ENCODE measurements around the gene NCOA1. TPM values are rescaled to one million over a fixed set of nuclear protein-coding genes. Genes with fewer than 3 reads are reported as not detected.
"Not testable (repeated sequence)": the region's sequence is repeated elsewhere in the genome, so short reads cannot be mapped to it uniquely, and the experiment has no call there.

Gene NCOA1
- total RNA-seq, 2 experiments from 2014 or later = 23.6 to 24.7 TPM

DNA sequence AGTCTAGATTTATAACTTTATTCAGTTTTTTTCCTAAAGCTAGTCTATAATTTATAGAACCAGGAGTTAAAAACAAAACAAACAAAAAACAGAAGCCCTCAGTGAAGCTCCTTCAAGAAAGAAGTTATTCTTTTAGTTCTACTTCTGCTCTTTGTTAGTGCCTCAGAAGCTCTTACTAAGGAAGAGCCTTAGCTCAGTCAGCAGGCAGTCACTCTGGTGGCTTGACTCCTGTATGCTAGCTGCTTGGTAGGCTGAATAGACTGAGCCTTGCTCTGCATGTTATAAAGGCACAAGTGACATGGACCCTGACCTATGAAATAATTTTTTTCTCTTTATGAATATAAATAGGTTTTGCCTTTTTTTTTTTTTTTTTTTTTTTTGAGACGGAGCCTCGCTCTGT, 24.8 kb downstream of the NCOA1 start:
- Mint-ChIP-seq H3K4me3 (no peak overlapping the region), H3K27ac (no peak overlapping the region), H3K9me3 (no peaks in the 10 kb centered on the region), H3K4me1 (peaks cover 9% of the 10 kb centered on the region), H3K36me3 (peaks cover 4% of the 10 kb centered on the region), H3K27me3 (no peaks in the 10 kb centered on the region)
- DNase-seq (no peak), ATAC-seq (ENCODE audit: low read depth) (no peak)
- POLR2A ChIA-PET = interaction anchor here (1.4 kb wide), 1 partner anchor 25 kb away, joined by 4 read pairs; the partner anchor contains the start of gene NCOA1

DNA sequence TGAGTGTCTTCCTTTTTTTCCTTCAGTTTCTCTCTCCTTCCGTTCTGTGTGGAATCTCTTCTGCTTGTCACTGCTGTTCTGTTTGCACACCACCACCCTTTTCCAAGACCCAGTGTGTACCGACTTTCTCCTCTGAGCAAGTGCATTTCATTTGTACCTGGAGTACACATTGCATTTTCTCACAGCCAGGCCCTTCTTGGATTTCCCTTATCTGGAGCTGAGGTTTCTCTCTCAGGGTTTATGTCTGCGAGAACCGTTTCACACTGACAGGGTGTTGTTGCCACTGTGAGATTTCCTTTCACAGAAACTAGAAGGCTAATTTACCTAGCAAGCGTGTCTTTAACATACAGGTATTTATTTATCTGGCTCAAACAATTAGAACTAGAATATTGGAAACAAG, 26.2 kb downstream of the NCOA1 start:
- Mint-ChIP-seq H3K27ac (no peak overlapping the region), H3K36me3 (peaks cover 2% of the 10 kb centered on the region)

DNA sequence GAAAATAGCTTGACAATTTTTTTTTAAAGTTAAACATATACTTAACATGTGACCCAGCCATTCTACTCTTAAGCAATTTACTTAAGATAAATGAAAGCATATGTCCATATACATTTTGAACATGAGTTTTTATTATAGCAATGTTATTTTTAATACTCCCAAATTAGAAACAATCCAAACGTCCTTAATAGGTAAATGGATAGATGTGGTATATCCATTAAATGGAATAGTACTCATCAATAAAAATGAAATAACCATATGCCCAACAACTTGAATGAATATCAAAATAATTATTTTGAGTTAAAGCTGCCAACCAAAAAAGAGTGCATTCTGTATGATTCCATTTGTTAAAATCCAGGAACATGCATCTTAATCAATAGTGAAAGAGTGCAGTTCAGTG, 29.1 kb downstream of the NCOA1 start:
- H3K4me3 Mint-ChIP-seq = no peak overlapping the region

More for the DNA sequence above, 26.2 kb downstream of the NCOA1 start:
- no peak for ATAC-seq (ENCODE audit: low read depth)
- Mint-ChIP-seq H3K4me1 (peaks cover 16% of the 10 kb centered on the region), H3K27me3 (no peaks in the 10 kb centered on the region), H3K9me3 (peaks cover under 1% of the 10 kb centered on the region), H3K4me3 (no peak overlapping the region)
- DNase-seq = no peak
- POLR2A ChIA-PET = no interaction called here

GRCh38 chr2:24521162-24521857, 30.3 kb downstream of the NCOA1 start:
- DNase-seq (no peak), ATAC-seq (ENCODE audit: low read depth) (no peak)
- Mint-ChIP-seq H3K27me3 (no peaks in the 10 kb centered on the region), H3K4me1 (peaks cover 16% of the 10 kb centered on the region), H3K9me3 (peaks cover 3% of the 10 kb centered on the region), H3K4me3 (peak overlapping the region; percentile 17), H3K27ac (no peak overlapping the region), H3K36me3 (peaks cover 3% of the 10 kb centered on the region)
- POLR2A ChIA-PET = interaction anchor here (0.5 kb wide), 1 partner anchor 289 kb away, joined by 4 read pairs; no protein-coding TSS in a partner anchor

More for the DNA sequence above, 29.1 kb downstream of the NCOA1 start:
- ATAC-seq (ENCODE audit: low read depth) (no peak), DNase-seq (no peak)
- Mint-ChIP-seq H3K27ac (no peak overlapping the region), H3K27me3 (no peaks in the 10 kb centered on the region), H3K4me1 (peaks cover 16% of the 10 kb centered on the region), H3K36me3 (peaks cover 3% of the 10 kb centered on the region), H3K9me3 (peaks cover 3% of the 10 kb centered on the region)
- POLR2A ChIA-PET = interaction anchor here (0.7 kb wide), 1 partner anchor 238 kb away, joined by 3 read pairs; no protein-coding TSS in a partner anchor

GRCh38 chr2:24521975-24522639, 31.1 kb downstream of the NCOA1 start:
- ATAC-seq (ENCODE audit: low read depth) = no peak
- peaks cover 3% of the 10 kb centered on the region for H3K36me3 Mint-ChIP-seq
- no peaks in the 10 kb centered on the region for H3K27me3 Mint-ChIP-seq
- DNase-seq = no peak
- no peak overlapping the region for H3K27ac Mint-ChIP-seq
- H3K4me1 Mint-ChIP-seq = peaks cover 16% of the 10 kb centered on the region
- H3K9me3 Mint-ChIP-seq = peaks cover 3% of the 10 kb centered on the region
- H3K4me3 Mint-ChIP-seq = no peak overlapping the region
- POLR2A ChIA-PET = no interaction called here

DNA sequence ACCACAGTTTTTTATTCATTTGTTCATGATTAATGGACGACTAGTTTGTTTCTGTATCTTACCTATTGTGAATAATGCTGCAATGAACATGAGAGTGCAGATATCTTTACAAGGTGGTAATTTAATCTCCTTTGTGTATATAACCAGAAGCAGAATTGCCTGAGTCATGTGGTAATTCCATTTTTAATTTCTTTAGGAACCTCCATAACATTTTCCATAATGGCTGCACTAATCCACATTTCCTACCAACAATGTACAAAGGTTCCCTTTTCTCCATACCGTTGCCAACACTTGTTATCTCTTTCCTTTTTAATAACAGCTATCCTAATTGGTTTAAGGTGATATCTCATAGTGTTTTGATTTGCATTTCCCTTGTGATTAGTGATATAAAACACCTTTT, 36.5 kb downstream of the NCOA1 start:
- Mint-ChIP-seq H3K27ac (no peak overlapping the region), H3K4me3 (no peak overlapping the region), H3K36me3 (peaks cover 13% of the 10 kb centered on the region), H3K9me3 (peaks cover 22% of the 10 kb centered on the region), H3K4me1 (no peaks in the 10 kb centered on the region), H3K27me3 (no peaks in the 10 kb centered on the region)
- POLR2A ChIA-PET = interaction anchor here (0.6 kb wide), 1 partner anchor 918 kb away, joined by 3 read pairs; no protein-coding TSS in a partner anchor
- ATAC-seq (ENCODE audit: low read depth) = no peak
- DNase-seq = no peak

DNA sequence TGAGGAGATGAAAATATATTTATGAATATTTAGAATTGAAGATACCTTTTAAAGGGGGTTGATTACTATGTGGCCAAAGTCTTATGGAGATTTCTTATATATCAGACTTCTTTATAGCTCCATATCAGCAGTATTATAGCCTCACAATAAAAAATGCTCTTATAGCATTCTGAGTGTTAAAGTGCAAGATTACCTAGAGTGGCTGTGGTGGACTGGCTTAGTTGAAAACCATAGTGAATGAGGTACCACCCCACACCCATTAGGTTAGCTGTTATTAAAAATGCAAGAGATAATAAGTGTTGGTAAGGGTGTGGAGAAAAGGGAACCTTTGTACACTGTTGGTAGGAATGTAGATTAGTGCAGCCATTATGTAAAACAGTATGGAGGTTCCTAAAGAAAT, 39.7 kb downstream of the NCOA1 start:
- POLR2A ChIA-PET = no interaction called here
- H3K27me3 Mint-ChIP-seq = no peaks in the 10 kb centered on the region

GRCh38 chr2:24531610-24532009, 40.6 kb downstream of the NCOA1 start:
- H3K27ac Mint-ChIP-seq; H3K27me3 Mint-ChIP-seq; POLR2A ChIA-PET; DNase-seq; H3K4me3 Mint-ChIP-seq; ATAC-seq (ENCODE audit: low read depth); H3K4me1 Mint-ChIP-seq: not testable (repeated sequence)
- Mint-ChIP-seq H3K9me3 (peaks cover 40% of the 10 kb centered on the region), H3K36me3 (peaks cover 25% of the 10 kb centered on the region)

More for the DNA sequence above, 39.7 kb downstream of the NCOA1 start:
- no peak overlapping the region for H3K27ac Mint-ChIP-seq
- H3K36me3 Mint-ChIP-seq = peaks cover 22% of the 10 kb centered on the region
- ATAC-seq (ENCODE audit: low read depth) (no peak), DNase-seq (no peak)
- H3K9me3 Mint-ChIP-seq = peaks cover 37% of the 10 kb centered on the region
- H3K4me1 Mint-ChIP-seq = no peaks in the 10 kb centered on the region
- no peak overlapping the region for H3K4me3 Mint-ChIP-seq

GRCh38 chr2:24532057-24532456, 41.0 kb downstream of the NCOA1 start:
- POLR2A ChIA-PET; H3K4me1 Mint-ChIP-seq; H3K27me3 Mint-ChIP-seq; DNase-seq; ATAC-seq (ENCODE audit: low read depth); H3K27ac Mint-ChIP-seq; H3K4me3 Mint-ChIP-seq: not testable (repeated sequence)
- Mint-ChIP-seq H3K9me3 (peaks cover 40% of the 10 kb centered on the region), H3K36me3 (peaks cover 26% of the 10 kb centered on the region)

- H3K27ac Mint-ChIP-seq; POLR2A ChIA-PET; DNase-seq; H3K4me1 Mint-ChIP-seq; ATAC-seq (ENCODE audit: low read depth); H3K4me3 Mint-ChIP-seq; H3K27me3 Mint-ChIP-seq: not testable (repeated sequence)
- H3K36me3 Mint-ChIP-seq = peaks cover 29% of the 10 kb centered on the region
- peaks cover 41% of the 10 kb centered on the region for H3K9me3 Mint-ChIP-seq
Measured at GRCh38 chr2:24533574-24533973, 42.5 kb downstream of the NCOA1 start.

DNA sequence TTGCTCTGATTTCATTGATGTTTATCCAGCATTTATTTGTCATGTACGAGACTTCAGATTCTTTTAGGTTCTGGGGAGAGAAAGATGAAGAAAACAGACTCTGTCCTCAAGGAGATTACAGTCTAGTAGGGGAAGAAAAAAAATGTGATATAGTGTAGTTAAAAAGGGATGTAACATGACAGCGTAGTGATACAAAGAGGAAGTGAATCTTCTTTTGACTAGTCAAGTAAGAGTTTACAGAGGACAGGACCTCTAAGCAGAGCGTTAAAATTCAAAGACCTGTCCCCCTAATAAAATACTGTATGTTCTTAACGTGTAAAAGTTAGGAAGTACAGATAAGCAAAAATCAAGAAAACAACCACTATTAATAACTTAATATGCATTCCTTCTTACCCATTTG, 47.7 kb downstream of the NCOA1 start:
- Mint-ChIP-seq H3K9me3 (peaks cover 24% of the 10 kb centered on the region), H3K4me3 (no peak overlapping the region), H3K27me3 (no peaks in the 10 kb centered on the region), H3K36me3 (peaks cover 21% of the 10 kb centered on the region), H3K4me1 (peaks cover 3% of the 10 kb centered on the region), H3K27ac (no peak overlapping the region)
- ATAC-seq (ENCODE audit: low read depth) (no peak), DNase-seq (no peak)
- POLR2A ChIA-PET = no interaction called here

GRCh38 chr2:24539258-24539657, 48.2 kb downstream of the NCOA1 start:
- POLR2A ChIA-PET = no interaction called here
- ATAC-seq (ENCODE audit: low read depth) (no peak), DNase-seq (no peak)
- H3K36me3 Mint-ChIP-seq = peaks cover 26% of the 10 kb centered on the region
- H3K4me1 Mint-ChIP-seq = peaks cover 7% of the 10 kb centered on the region
- H3K9me3 Mint-ChIP-seq = peaks cover 29% of the 10 kb centered on the region
- H3K4me3 Mint-ChIP-seq = no peak overlapping the region
- H3K27me3 Mint-ChIP-seq = no peaks in the 10 kb centered on the region
- H3K27ac Mint-ChIP-seq = no peak overlapping the region

DNA sequence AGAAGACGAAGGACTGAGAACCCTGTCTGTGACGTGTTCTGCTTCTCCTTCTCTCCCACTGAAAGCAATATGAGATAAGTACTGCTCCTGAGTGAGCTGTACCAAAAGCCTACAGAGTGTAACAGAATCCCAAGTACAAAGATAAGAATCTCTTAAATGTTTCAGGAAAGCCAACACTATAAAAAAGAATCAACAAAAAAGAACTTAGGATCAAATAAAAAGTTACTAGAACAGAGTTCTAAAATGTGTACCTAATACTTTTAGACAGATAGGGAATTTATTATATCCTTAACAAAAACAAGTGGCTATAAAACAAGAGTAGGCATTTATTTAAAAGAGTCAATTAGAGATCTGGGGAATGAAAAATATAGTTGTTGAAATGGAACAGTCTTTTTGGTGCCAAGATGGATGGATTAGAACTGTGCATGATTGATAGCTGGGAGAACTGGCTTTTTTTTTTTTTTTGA, 49.0 kb downstream of the NCOA1 start:
- no peak overlapping the region for H3K4me3 Mint-ChIP-seq
- no peak for DNase-seq
- POLR2A ChIA-PET = no interaction called here
- peaks cover 29% of the 10 kb centered on the region for H3K9me3 Mint-ChIP-seq
- peaks cover 31% of the 10 kb centered on the region for H3K36me3 Mint-ChIP-seq
- no peaks in the 10 kb centered on the region for H3K27me3 Mint-ChIP-seq
- H3K4me1 Mint-ChIP-seq = peaks cover 12% of the 10 kb centered on the region
- H3K27ac Mint-ChIP-seq = no peak overlapping the region
- ATAC-seq (ENCODE audit: low read depth) = no peak

GRCh38 chr2:24541621-24542020, 50.6 kb downstream of the NCOA1 start:
- ATAC-seq (ENCODE audit: low read depth) (no peak), DNase-seq (no peak)
- Mint-ChIP-seq H3K4me1 (peaks cover 15% of the 10 kb centered on the region), H3K27me3 (no peaks in the 10 kb centered on the region), H3K4me3 (no peak overlapping the region), H3K27ac (no peak overlapping the region), H3K36me3 (peaks cover 28% of the 10 kb centered on the region), H3K9me3 (peaks cover 25% of the 10 kb centered on the region)
- POLR2A ChIA-PET = no interaction called here

Measured in activated naive CD8-positive, alpha-beta T cell treated with anti-CD3 and anti-CD28 coated beads, Interleukin-2, amount 10 ng/mL, durations not matched to agents 7 days and 5 days (primary cell).